NT2/D1 (cell line): ENCODE results near the gene DUSP21.
A peak's percentile ranks its signal among the peaks of the same experiment; 100 is the strongest.
"Not testable (repeated sequence)": the region's sequence is repeated elsewhere in the genome, so short reads cannot be mapped to it uniquely, and the experiment has no call there.

Source experiments
- DNase-seq: peaks from one replicate; pipeline ENCODE4 v3.0.0-alpha.2; 2011; ENCODE audit warnings: low read depth, low spot score
- H3K27me3 ChIP-seq: 2 replicates; pipeline ENCODE4 v1.6.0; 2011; ENCODE audit warnings: mild to moderate bottlenecking; ENCODE audit not compliant: insufficient read length, insufficient read depth
- H3K36me3 ChIP-seq: 2 replicates; pipeline ENCODE4 v1.6.1; 2011; ENCODE audit warnings: mild to moderate bottlenecking, low read length, mixed read lengths; ENCODE audit not compliant: insufficient read depth, insufficient read length
- H3K4me1 ChIP-seq: 2 replicates; pipeline ENCODE4 v1.5.1; 2011; ENCODE audit not compliant: insufficient read depth, insufficient read length
- H3K4me3 ChIP-seq: 2 replicates; pipeline ENCODE4 v1.5.1; 2011; ENCODE audit warnings: low read depth; ENCODE audit not compliant: insufficient read length
- H3K9ac ChIP-seq: 2 replicates; pipeline ENCODE4 v1.6.0; 2011; ENCODE audit warnings: low read depth; ENCODE audit not compliant: insufficient read length
- H3K9me3 ChIP-seq: 2 replicates; pipeline ENCODE4 v1.5.1; 2011; ENCODE audit warnings: mild to moderate bottlenecking, low read length; ENCODE audit not compliant: insufficient read depth
- SUZ12 ChIP-seq: IDR thresholded peaks from 2 replicates; pipeline ENCODE4 v1.6.1; 2011; ENCODE audit not compliant: insufficient read length, insufficient read depth; ENCODE audit errors: extremely low read depth
- YY1 ChIP-seq: IDR thresholded peaks from 2 replicates; pipeline ENCODE4 v1.6.1; 2011; ENCODE audit not compliant: insufficient read length, insufficient read depth
- ZNF274 ChIP-seq: IDR thresholded peaks from 2 replicates; pipeline ENCODE4 v1.6.1; 2011; ENCODE audit warnings: mild to moderate bottlenecking, low read depth, low read length

Gene DUSP21

GRCh38 chrX:44843753-44844152 is at the start of gene DUSP21:
DUSP21 (plus strand) TSS chrX:44844021; CDS start chrX:44844133, 112 bp downstream.
- DNase-seq, result no peak
- Histone ChIP-seq H3K9ac (no peak within 1 kb of the TSS), H3K4me1 (no peaks in the 10 kb centered on the region), H3K9me3 (no peaks in the 10 kb centered on the region), H3K4me3 (no peak within 1 kb of the TSS), H3K36me3 (no peaks in the 10 kb centered on the region), H3K27me3 (no peaks in the 10 kb centered on the region)
- TF ChIP-seq SUZ12, result no peak
- no peak for TF ChIP-seq ZNF274
- no peak for TF ChIP-seq YY1

GRCh38 chrX:44795945-44796450 is 47.8 kb upstream of the DUSP21 start:
- no peak overlapping the region for H3K4me3 ChIP-seq
- no peak for TF ChIP-seq YY1
- TF ChIP-seq ZNF274, result no peak
- no peak for TF ChIP-seq SUZ12
- H3K4me1 ChIP-seq, result no peaks in the 10 kb centered on the region

GRCh38 chrX:44802613-44803012 is 41.2 kb upstream of the DUSP21 start:
- H3K36me3 ChIP-seq, result no peaks in the 10 kb centered on the region
- DNase-seq, result no peak
- no peak for TF ChIP-seq ZNF274
- TF ChIP-seq SUZ12, result no peak
- TF ChIP-seq YY1, result no peak
- no peaks in the 10 kb centered on the region for H3K4me1 ChIP-seq
- H3K27me3 ChIP-seq, result no peaks in the 10 kb centered on the region
- H3K4me3 ChIP-seq, result no peak overlapping the region
- H3K9ac ChIP-seq, result no peak overlapping the region
- no peaks in the 10 kb centered on the region for H3K9me3 ChIP-seq

More at GRCh38 chrX:44795945-44796450, 47.8 kb upstream of the DUSP21 start:
- H3K36me3 ChIP-seq, result no peaks in the 10 kb centered on the region
- H3K9me3 ChIP-seq, result no peaks in the 10 kb centered on the region
- no peak overlapping the region for H3K9ac ChIP-seq
- no peaks in the 10 kb centered on the region for H3K27me3 ChIP-seq
- no peak for DNase-seq

GRCh38 chrX:44815681-44816080 is 28.1 kb upstream of the DUSP21 start:
- no peak for DNase-seq
- Histone ChIP-seq H3K9ac (no peak overlapping the region), H3K4me1 (no peaks in the 10 kb centered on the region), H3K4me3 (no peak overlapping the region), H3K36me3 (no peaks in the 10 kb centered on the region), H3K9me3 (no peaks in the 10 kb centered on the region), H3K27me3 (no peaks in the 10 kb centered on the region)
- no peak for TF ChIP-seq ZNF274
- TF ChIP-seq YY1, result no peak
- TF ChIP-seq SUZ12, result no peak

- no peaks in the 10 kb centered on the region for H3K27me3 ChIP-seq
- H3K4me3 ChIP-seq, result no peak overlapping the region
- H3K4me1 ChIP-seq, result no peaks in the 10 kb centered on the region
- H3K9ac ChIP-seq, result no peak overlapping the region
- H3K9me3 ChIP-seq, result no peaks in the 10 kb centered on the region; the same call in 1 of the 2 replicates
- no peak for DNase-seq
- no peaks in the 10 kb centered on the region for H3K36me3 ChIP-seq
- TF ChIP-seq YY1 (no peak), ZNF274 (no peak), SUZ12 (no peak)
Measured at GRCh38 chrX:44816367-44816766, 27.5 kb upstream of the DUSP21 start.

GRCh38 chrX:44817029-44817428 is 26.8 kb upstream of the DUSP21 start:
- Histone ChIP-seq H3K27me3 (no peaks in the 10 kb centered on the region), H3K4me1 (no peaks in the 10 kb centered on the region), H3K9me3 (no peaks in the 10 kb centered on the region; the same call in 1 of the 2 replicates), H3K36me3 (no peaks in the 10 kb centered on the region), H3K4me3 (no peak overlapping the region), H3K9ac (no peak overlapping the region)
- DNase-seq, result peak; percentile 8
- TF ChIP-seq SUZ12, result no peak
- peak; percentile 51 for TF ChIP-seq YY1
- TF ChIP-seq ZNF274, result no peak

GRCh38 chrX:44822601-44823000 is 21.2 kb upstream of the DUSP21 start:
- Histone ChIP-seq H3K4me1 (no peaks in the 10 kb centered on the region), H3K9ac (no peak overlapping the region), H3K27me3 (no peaks in the 10 kb centered on the region), H3K9me3 (no peaks in the 10 kb centered on the region; the same call in none of the 2 replicates), H3K36me3 (no peaks in the 10 kb centered on the region), H3K4me3 (no peak overlapping the region)
- no peak for DNase-seq
- TF ChIP-seq SUZ12 (no peak), ZNF274 (no peak)

GRCh38 chrX:44823193-44823592 is 20.6 kb upstream of the DUSP21 start:
- H3K4me1 ChIP-seq, H3K36me3 ChIP-seq, DNase-seq: not testable (repeated sequence)

More at GRCh38 chrX:44823193-44823592, 20.6 kb upstream of the DUSP21 start:
- not testable (repeated sequence) for H3K9ac ChIP-seq, H3K4me3 ChIP-seq, H3K27me3 ChIP-seq, H3K9me3 ChIP-seq
